Embryonic facial prominence (tissue), 1 donor: ENCODE results near the gene FUCA2.
A peak's percentile ranks its signal among the peaks of the same experiment; 100 is the strongest.

Source experiments
- DNase-seq: peaks from one replicate; pipeline ENCODE4 v3.0.0-alpha.2; 2016; ENCODE audit errors: extremely low spot score

FUCA2 gene, protein sequence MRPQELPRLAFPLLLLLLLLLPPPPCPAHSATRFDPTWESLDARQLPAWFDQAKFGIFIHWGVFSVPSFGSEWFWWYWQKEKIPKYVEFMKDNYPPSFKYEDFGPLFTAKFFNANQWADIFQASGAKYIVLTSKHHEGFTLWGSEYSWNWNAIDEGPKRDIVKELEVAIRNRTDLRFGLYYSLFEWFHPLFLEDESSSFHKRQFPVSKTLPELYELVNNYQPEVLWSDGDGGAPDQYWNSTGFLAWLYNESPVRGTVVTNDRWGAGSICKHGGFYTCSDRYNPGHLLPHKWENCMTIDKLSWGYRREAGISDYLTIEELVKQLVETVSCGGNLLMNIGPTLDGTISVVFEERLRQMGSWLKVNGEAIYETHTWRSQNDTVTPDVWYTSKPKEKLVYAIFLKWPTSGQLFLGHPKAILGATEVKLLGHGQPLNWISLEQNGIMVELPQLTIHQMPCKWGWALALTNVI

DNA sequence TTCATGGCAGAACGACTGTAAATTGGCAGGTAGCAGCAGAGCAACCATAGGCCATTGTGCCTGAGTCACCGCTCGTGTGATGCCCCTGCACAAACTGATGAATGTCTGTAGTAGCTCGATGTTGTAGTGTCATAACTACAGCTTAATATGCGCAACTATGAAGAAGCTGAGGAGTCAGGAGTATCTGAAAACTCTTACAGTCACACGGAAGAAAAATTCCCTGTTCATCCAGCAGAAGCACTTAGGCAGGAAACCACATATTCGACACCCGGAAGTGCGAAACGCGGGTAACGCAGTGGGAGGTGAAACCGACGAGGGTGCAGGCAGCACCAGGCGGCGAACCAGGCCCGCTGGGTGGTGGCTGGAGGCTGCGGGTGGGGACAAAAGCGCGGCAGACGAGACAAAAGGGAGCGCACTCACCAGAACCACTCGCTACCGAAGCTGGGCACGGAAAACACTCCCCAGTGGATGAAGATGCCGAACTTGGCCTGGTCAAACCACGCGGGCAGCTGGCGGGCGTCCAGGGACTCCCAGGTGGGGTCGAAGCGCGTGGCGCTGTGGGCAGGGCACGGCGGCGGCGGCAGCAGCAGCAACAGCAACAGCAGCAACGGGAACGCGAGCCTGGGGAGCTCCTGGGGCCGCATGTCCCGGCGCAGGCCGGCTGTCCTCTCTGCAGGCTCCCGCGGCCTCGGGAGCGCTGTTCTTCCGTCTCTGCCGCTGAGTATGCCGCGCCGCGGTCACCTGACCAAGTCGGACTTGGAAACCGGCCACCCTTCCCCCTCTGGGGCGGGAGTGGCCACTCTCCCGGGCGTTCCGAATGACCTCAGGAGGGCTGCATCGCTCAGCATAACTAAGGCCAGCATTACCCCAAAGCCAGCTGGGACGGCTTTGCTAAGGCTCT is at the start of gene FUCA2:
TSS of gene FUCA2 (minus strand) at position 730 of the 901 bp plus-strand sequence. CDS start at position 644, 86 bp downstream.
- DNase-seq, result peak; percentile 19

DNA sequence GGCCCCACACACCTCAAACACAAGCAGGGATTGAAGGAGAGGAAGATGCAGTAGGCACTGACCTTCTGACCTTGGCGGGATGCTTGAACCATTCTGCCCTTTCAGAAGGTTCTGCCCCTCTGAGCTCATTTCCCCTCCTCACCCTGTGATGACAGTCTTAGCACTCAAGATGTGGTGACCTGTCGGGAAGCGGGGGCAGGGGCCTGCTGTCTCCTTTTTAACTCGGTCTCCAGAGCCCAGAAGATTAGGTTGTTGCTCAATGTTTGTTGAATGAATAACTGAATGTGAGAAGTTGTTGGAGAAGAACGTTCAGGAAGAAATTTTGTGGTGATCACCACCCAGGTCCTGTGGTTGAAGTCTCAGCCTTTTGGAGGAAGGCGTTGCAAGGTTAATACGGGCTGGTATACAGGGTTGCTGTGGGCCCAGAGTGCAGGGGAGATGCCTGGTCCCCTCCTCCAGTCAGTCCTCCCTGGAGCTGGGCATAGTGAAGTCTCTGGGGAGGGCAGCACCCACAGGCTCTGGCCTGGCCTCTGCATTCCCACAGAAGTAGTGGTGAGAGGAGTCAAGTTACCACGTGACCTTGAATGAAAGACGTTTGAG is 49.7 kb upstream of the FUCA2 start:
- no peak for DNase-seq

DNA sequence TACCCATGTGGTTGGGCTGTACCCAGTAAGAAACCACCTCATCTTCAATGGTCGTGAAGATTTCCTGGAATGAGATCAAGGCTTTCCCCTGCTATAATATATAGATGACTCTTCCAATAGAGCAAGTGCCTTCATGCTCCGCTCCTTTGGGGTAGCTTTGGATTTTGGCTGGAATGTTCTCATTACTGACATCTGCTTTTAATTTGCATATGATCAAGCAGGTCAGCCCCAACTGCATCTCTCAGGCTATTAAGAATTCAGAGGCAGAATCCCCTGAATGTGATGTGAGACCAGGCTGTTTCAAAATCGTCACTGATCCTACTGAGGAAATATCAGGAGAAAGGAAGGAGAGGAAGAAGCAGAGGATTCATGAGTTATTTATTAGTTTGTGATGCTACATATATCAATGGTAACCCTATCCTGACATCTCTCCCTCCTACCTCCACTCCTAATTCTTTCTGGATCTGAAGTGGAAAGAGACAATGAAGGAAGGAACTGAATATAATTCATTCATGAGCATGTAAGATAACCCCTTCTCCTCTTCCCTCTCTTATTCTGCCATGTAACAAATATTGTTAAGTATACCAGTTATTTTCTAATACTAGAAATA is 47.6 kb upstream of the FUCA2 start:
- DNase-seq, result no peak

- DNase-seq, result no peak
Measured at GRCh38 chr6:143556529-143556928, 45.0 kb upstream of the FUCA2 start.

- DNase-seq, result no peak
Measured at GRCh38 chr6:143555582-143555981, 44.1 kb upstream of the FUCA2 start.

- DNase-seq, result no peak
Measured at GRCh38 chr6:143555071-143555492, 43.6 kb upstream of the FUCA2 start.

DNA sequence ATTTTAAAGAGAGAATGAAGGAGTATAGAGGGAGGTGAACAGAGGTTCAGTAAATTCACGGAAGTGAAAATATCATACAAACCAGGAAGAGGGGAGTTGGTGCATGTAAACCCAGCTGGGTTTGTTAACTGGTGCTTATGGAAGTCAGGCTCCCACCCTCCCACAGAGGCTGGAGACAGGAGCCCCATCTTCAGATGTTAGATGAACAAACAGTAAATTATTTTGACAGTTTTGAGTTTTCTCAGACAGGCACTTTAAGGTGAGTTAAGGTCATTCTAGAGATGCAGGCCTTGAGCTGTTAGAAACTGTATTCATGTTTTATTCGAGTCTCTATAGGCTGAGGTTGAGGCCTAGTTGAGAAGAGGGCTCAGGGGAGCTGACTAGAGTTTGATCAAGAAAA is 41.8 kb upstream of the FUCA2 start:
- no peak for DNase-seq

DNA sequence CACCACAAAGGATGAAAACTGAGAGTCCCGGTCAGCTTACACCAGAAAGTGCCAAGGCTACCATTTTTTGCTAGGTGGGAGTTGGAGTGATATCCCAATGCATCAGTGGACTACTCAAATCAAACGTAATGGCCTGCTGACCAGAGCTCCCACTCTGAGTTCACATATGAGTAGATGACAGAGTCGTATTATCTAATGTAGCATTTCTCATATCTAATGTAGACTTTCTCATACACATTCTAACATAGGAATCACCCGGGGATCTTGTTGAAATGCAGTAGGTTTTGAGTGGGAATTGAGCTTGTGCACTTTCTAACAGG is 38.4 kb upstream of the FUCA2 start:
- DNase-seq, result no peak

- DNase-seq, result no peak
Measured at GRCh38 chr6:143549221-143549948, 37.9 kb upstream of the FUCA2 start.

GRCh38 chr6:143546599-143546998 is 35.1 kb upstream of the FUCA2 start:
- no peak for DNase-seq

GRCh38 chr6:143545976-143546547 is 34.5 kb upstream of the FUCA2 start:
- no peak for DNase-seq

DNA sequence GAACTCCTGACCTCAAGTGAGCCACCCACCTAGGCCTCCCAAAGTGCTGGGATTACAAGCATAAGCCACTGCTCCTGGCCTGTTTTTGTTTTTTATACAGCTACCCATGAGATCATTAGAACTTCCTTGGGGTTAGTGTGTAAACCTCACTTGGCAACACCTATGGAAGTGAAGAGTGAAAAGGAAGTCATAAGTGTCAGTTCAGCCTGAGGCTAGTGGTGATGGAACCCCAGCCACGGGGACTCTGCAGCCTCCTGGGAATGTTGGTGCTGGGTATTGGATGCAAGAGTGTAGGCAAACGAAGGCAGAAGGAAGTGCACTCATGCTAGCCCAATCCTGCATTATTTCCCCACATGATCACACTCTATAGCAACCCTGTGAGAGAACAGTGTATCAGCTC is 33.6 kb upstream of the FUCA2 start:
- DNase-seq, result no peak

GRCh38 chr6:143544011-143544696 is 32.6 kb upstream of the FUCA2 start:
- no peak for DNase-seq

- no peak for DNase-seq
Measured at GRCh38 chr6:143543435-143543834, 31.9 kb upstream of the FUCA2 start.

- no peak for DNase-seq
Measured at GRCh38 chr6:143542888-143543287, 31.4 kb upstream of the FUCA2 start.

DNA sequence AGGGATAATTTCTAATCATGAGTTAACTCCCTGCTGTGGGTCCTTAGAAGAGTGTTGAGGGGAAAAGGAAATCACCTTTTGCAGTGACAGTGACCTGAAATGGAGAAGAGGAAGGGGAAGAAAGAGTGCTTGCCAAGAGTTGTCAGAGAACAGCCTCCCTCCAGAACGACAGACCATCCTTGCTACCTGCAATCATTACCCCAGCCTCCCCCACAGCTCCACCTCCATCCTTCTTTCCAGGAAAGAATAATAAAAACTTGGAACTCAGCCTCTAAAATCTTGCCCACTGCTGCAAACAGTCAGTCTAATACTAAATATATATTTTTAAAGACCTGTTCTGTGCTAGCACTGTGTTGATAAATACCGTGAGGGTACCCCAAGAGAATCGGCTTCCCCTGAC is 28.7 kb upstream of the FUCA2 start:
- DNase-seq, result no peak

GRCh38 chr6:143539734-143540133 is 28.2 kb upstream of the FUCA2 start:
- no peak for DNase-seq

DNA sequence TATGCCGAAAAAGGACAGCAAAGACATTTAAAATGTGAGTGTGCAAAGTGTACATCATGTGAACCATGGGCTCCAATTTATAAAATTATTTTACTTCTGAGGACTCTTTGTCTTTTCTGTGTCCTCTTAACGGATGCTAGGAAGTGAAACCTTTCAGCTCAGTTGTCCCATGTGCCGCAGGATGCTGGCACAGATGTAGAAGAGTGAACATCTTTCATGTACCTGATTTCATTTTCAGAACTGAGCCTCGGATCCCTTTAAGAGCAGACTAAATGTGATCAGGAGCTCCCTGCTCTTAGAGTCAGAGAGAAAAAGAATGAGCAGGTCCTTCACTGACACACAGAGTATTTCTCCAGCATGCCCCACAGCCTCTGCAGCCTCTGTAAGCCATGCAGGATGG is 27.6 kb upstream of the FUCA2 start:
- DNase-seq, result no peak

DNA sequence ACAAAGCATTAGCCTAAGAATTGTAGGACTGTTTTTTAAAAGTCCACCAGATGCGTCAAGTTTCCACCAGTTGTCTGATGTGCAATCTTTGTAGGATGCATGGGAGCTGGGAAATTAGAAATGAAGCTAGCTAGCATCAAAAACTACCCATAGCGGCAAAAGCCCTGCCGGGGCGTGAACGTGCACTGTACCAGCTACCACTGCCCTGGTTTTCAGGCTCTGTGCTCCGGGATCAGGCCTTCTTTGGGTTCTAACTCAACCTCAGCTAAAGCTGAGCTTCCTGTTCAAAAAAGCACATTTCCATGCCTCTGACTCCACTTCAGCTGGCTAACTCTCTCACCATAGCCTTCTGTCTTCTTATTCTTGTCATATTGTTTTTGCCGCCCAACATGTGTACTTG is 26.9 kb upstream of the FUCA2 start:
- no peak for DNase-seq
